Astrocyte (in vitro differentiated cells and primary cell): ENCODE measurements around the gene MED15. TPM values are rescaled to one million over a fixed set of nuclear protein-coding genes. Genes with fewer than 3 reads are reported as not detected.
A peak's percentile ranks its signal among the peaks of the same experiment; 100 is the strongest.

Experiments
- DNase-seq: peaks from one replicate; pipeline ENCODE4 v3.0.0-alpha.2; 2010; ENCODE audit warnings: low read depth
- FAIRE-seq: peaks from 2 replicates; lab custom pipeline; 2011; peaks lifted over from hg19 to GRCh38; lab: Jason Lieb, UNC
- H2AFZ ChIP-seq: 2 replicates; pipeline ENCODE4 v1.6.0; 2012; ENCODE audit warnings: low read depth, low read length, inconsistent platforms
- H3K27ac ChIP-seq: 2 replicates; pipeline ENCODE4 v1.5.1; 2011; ENCODE audit warnings: low read depth, low read length, inconsistent platforms
- H3K27me3 ChIP-seq: 2 replicates; pipeline ENCODE4 v1.6.0; 2011; ENCODE audit warnings: low read length, inconsistent platforms; ENCODE audit not compliant: insufficient read depth
- H3K36me3 ChIP-seq: 2 replicates; pipeline ENCODE4 v1.5.1; 2011; ENCODE audit warnings: low read length, inconsistent platforms; ENCODE audit not compliant: insufficient read depth
- H3K4me1 ChIP-seq: 2 replicates; pipeline ENCODE4 v1.5.1; 2011; ENCODE audit warnings: low read length, inconsistent platforms; ENCODE audit not compliant: insufficient read depth
- H3K4me2 ChIP-seq: 2 replicates; pipeline ENCODE4 v1.6.0; 2012; ENCODE audit warnings: low read length, inconsistent platforms
- H3K4me3 ChIP-seq: 2 replicates; pipeline ENCODE4 v1.5.1; 2011; ENCODE audit warnings: low read depth, mild to moderate bottlenecking, low read length, inconsistent platforms; ENCODE audit not compliant: insufficient read depth
- H3K79me2 ChIP-seq: 2 replicates; pipeline ENCODE4 v1.6.0; 2012; ENCODE audit warnings: mild to moderate bottlenecking, low read length, inconsistent platforms; ENCODE audit not compliant: insufficient read depth
- H3K9ac ChIP-seq: 2 replicates; pipeline ENCODE4 v1.6.0; 2012; ENCODE audit warnings: mild to moderate bottlenecking, low read length, inconsistent platforms
- H3K9me3 ChIP-seq: 2 replicates; pipeline ENCODE4 v1.5.1; 2012; ENCODE audit warnings: low read depth, mild to moderate bottlenecking, low read length, inconsistent platforms; ENCODE audit not compliant: insufficient read depth
- H4K20me1 ChIP-seq: 2 replicates; pipeline ENCODE4 v1.6.0; 2012; ENCODE audit warnings: low read length, inconsistent platforms; ENCODE audit not compliant: insufficient read depth
- H3K27ac Mint-ChIP-seq: one replicate; pipeline ENCODE4 v1.8.0; 2021; ENCODE audit warnings: mild to moderate bottlenecking, mixed read lengths; ENCODE audit not compliant: unreplicated experiment
- H3K27me3 Mint-ChIP-seq: one replicate; pipeline ENCODE4 v1.8.0; 2021; ENCODE audit warnings: low read depth, mixed read lengths; ENCODE audit not compliant: unreplicated experiment
- H3K36me3 Mint-ChIP-seq: one replicate; pipeline ENCODE4 v1.8.0; 2021; ENCODE audit warnings: low read depth, mixed read lengths; ENCODE audit not compliant: unreplicated experiment
- H3K4me1 Mint-ChIP-seq: one replicate; pipeline ENCODE4 v1.8.0; 2021; ENCODE audit warnings: low read depth, mixed read lengths; ENCODE audit not compliant: unreplicated experiment
- H3K4me3 Mint-ChIP-seq: one replicate; pipeline ENCODE4 v1.8.0; 2021; ENCODE audit warnings: mild to moderate bottlenecking, moderate library complexity, mixed read lengths; ENCODE audit not compliant: unreplicated experiment
- H3K9me3 Mint-ChIP-seq: one replicate; pipeline ENCODE4 v1.8.0; 2021; ENCODE audit warnings: mild to moderate bottlenecking, mixed read lengths; ENCODE audit not compliant: unreplicated experiment
- EZH2 ChIP-seq: IDR thresholded peaks from 2 replicates; pipeline ENCODE4 v1.6.1; 2012; ENCODE audit warnings: mild to moderate bottlenecking, low read length, inconsistent platforms; ENCODE audit not compliant: insufficient read depth
- total RNA-seq: library from RNA; stranded (reverse); gene quantifications from 2 replicates; pipeline ENCODE4 v1.2.1, GENCODE V29; 2021
- TF ChIP-seq, protein P1 (sequence below): IDR thresholded peaks from 2 replicates; pipeline ENCODE4 v1.5.1; 2011; ENCODE audit warnings: low read depth, mild to moderate bottlenecking, inconsistent platforms, low read length, moderate library complexity; ENCODE audit not compliant: insufficient read depth

The MED15 gene
- total RNA-seq, 1 donor from 2014 or later, result 153 TPM

DNA sequence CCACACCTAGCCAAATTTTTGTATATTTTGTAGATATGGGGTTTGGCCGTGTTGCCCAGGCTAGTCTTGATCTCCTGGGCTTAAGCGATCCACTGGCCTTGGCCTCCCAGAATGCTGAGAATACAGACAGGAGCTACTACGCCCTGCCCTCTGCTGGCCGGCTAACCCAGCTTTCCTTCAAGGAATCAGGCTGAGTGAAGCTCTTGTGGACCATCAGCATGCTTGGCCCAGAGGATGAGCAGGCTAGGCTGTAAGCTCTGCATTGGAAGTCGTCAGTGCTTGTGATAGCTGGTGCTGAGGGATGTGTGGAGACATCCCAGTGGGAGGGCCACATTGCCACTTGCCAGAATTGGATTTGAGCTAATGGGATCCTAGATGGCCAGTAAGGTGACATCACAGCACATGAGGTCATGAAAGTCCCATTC, 60.6 kb downstream of the MED15 start:
- Histone ChIP-seq H4K20me1 (peaks cover 93% of the 10 kb centered on the region), H3K36me3 (peaks cover 52% of the 10 kb centered on the region), H3K4me2 (peak overlapping the region; percentile 69), H3K9me3 (no peaks in the 10 kb centered on the region), H3K27me3 (no peaks in the 10 kb centered on the region), H3K9ac (peak overlapping the region; percentile 75), H3K4me3 (no peak overlapping the region), H3K79me2 (peaks cover 36% of the 10 kb centered on the region), H3K4me1 (peaks cover 47% of the 10 kb centered on the region), H3K27ac (peak overlapping the region; percentile 90), H2AFZ (no peak overlapping the region)
- Mint-ChIP-seq H3K27ac (peak overlapping the region; percentile 96), H3K9me3 (no peaks in the 10 kb centered on the region), H3K36me3 (peaks cover 30% of the 10 kb centered on the region), H3K4me1 (peaks cover 57% of the 10 kb centered on the region), H3K4me3 (no peak overlapping the region), H3K27me3 (no peaks in the 10 kb centered on the region)
- no peak for FAIRE-seq
- peak; percentile 18 for DNase-seq
- TF ChIP-seq EZH2, result no peak
- TF ChIP-seq, protein P1, sequence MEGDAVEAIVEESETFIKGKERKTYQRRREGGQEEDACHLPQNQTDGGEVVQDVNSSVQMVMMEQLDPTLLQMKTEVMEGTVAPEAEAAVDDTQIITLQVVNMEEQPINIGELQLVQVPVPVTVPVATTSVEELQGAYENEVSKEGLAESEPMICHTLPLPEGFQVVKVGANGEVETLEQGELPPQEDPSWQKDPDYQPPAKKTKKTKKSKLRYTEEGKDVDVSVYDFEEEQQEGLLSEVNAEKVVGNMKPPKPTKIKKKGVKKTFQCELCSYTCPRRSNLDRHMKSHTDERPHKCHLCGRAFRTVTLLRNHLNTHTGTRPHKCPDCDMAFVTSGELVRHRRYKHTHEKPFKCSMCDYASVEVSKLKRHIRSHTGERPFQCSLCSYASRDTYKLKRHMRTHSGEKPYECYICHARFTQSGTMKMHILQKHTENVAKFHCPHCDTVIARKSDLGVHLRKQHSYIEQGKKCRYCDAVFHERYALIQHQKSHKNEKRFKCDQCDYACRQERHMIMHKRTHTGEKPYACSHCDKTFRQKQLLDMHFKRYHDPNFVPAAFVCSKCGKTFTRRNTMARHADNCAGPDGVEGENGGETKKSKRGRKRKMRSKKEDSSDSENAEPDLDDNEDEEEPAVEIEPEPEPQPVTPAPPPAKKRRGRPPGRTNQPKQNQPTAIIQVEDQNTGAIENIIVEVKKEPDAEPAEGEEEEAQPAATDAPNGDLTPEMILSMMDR, result peak; percentile 27

DNA sequence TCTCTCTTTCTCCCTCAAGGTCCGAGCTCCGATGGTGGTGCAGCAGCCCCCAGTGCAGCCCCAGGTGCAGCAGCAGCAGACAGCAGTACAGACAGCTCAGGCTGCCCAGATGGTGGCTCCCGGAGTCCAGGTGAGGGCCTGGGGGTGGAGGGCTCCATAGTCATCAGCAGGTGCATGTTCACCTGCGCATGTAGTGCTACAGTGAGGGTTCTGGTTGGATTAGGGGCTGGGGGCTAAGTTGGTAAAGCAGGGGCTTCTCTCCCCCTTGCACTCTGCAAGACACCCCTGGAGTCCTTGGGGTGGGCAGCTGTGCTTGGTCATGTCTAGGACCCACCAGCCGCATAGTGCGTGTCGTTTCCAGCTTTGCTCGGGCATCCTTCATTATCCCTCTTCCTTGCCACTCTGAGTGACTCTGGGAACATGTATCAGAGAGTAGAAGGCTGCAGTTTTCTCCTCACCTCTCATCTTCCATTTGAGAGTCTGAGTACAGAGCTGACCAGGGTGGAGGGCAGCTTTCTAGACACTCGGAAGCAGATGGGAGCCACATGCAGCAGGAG, 61.2 kb downstream of the MED15 start:
- no peak overlapping the region for H3K4me3 ChIP-seq
- H3K9me3 Mint-ChIP-seq, result no peaks in the 10 kb centered on the region
- H3K4me1 ChIP-seq, result peaks cover 47% of the 10 kb centered on the region
- H3K36me3 Mint-ChIP-seq, result peaks cover 32% of the 10 kb centered on the region
- H3K79me2 ChIP-seq, result peaks cover 41% of the 10 kb centered on the region
- H3K4me1 Mint-ChIP-seq, result peaks cover 57% of the 10 kb centered on the region
- H3K36me3 ChIP-seq, result peaks cover 55% of the 10 kb centered on the region
- no peak for TF ChIP-seq EZH2
- TF ChIP-seq, protein P1, result no peak
- DNase-seq (no peak), FAIRE-seq (no peak)
- H3K9ac ChIP-seq, result peak overlapping the region; percentile 75
- H3K27ac ChIP-seq, result peak overlapping the region; percentile 90
- H2AFZ ChIP-seq, result no peak overlapping the region
- H3K27me3 ChIP-seq, result no peaks in the 10 kb centered on the region
- H3K9me3 ChIP-seq, result no peaks in the 10 kb centered on the region
- H3K4me3 Mint-ChIP-seq, result peak overlapping the region; percentile 57
- peaks cover 93% of the 10 kb centered on the region for H4K20me1 ChIP-seq
- H3K4me2 ChIP-seq, result peak overlapping the region; percentile 69
- H3K27ac Mint-ChIP-seq, result peak overlapping the region; percentile 96
- no peaks in the 10 kb centered on the region for H3K27me3 Mint-ChIP-seq
